Subcutaneous adipose tissue (tissue), 4 donors: ENCODE results near the gene CFAP100. TPM values are rescaled to one million over a fixed set of nuclear protein-coding genes. Genes with fewer than 3 reads are reported as not detected.

ENCODE experiments used
- total RNA-seq, 4 donors: library from RNA; depleted of rRNA; stranded (reverse); fragments of >200 nt; gene quantifications; one replicate each; pipeline ENCODE4 v1.1.0, GENCODE V29; 2016
- TF ChIP-seq, protein P1 (sequence below): fragments of 450-650 bp; IDR thresholded peaks from one replicate; pipeline ENCODE4 v1.5.1; 2016; ENCODE audit warnings: low read depth, mild to moderate bottlenecking, control low read depth, antibody characterized with exemption, moderate library complexity

CFAP100 gene
- total RNA-seq, 4 donors from 2014 or later = not detected

GRCh38 chr3:126353694-126354321, 40.9 kb upstream of the CFAP100 start:
- TF ChIP-seq, protein P1, sequence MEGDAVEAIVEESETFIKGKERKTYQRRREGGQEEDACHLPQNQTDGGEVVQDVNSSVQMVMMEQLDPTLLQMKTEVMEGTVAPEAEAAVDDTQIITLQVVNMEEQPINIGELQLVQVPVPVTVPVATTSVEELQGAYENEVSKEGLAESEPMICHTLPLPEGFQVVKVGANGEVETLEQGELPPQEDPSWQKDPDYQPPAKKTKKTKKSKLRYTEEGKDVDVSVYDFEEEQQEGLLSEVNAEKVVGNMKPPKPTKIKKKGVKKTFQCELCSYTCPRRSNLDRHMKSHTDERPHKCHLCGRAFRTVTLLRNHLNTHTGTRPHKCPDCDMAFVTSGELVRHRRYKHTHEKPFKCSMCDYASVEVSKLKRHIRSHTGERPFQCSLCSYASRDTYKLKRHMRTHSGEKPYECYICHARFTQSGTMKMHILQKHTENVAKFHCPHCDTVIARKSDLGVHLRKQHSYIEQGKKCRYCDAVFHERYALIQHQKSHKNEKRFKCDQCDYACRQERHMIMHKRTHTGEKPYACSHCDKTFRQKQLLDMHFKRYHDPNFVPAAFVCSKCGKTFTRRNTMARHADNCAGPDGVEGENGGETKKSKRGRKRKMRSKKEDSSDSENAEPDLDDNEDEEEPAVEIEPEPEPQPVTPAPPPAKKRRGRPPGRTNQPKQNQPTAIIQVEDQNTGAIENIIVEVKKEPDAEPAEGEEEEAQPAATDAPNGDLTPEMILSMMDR = no peak

GRCh38 chr3:126354776-126355175, 39.9 kb upstream of the CFAP100 start:
- TF ChIP-seq, protein P1 = no peak

DNA sequence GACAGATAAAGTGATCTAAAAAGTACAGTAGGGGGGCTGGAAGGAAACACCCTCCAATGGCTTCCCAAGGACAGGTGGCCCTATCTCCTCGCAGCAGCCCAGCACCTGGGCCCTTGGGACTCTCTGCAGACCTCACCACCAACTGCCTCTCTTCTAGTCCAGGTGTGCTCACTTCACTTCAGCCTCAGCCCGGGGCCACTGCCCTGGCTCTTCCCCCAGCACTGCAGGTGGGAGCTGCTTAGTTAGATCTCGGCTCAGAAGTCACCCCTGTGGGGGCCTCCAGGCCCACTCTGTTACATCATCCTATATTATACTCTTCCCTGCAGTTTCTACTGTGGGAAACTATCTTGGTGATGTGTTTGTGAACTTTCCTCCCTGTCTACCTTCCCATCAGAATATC, 39.5 kb upstream of the CFAP100 start:
- TF ChIP-seq, protein P1 = no peak

- TF ChIP-seq, protein P1 = no peak
Measured at GRCh38 chr3:126355777-126356372, 38.8 kb upstream of the CFAP100 start.

DNA sequence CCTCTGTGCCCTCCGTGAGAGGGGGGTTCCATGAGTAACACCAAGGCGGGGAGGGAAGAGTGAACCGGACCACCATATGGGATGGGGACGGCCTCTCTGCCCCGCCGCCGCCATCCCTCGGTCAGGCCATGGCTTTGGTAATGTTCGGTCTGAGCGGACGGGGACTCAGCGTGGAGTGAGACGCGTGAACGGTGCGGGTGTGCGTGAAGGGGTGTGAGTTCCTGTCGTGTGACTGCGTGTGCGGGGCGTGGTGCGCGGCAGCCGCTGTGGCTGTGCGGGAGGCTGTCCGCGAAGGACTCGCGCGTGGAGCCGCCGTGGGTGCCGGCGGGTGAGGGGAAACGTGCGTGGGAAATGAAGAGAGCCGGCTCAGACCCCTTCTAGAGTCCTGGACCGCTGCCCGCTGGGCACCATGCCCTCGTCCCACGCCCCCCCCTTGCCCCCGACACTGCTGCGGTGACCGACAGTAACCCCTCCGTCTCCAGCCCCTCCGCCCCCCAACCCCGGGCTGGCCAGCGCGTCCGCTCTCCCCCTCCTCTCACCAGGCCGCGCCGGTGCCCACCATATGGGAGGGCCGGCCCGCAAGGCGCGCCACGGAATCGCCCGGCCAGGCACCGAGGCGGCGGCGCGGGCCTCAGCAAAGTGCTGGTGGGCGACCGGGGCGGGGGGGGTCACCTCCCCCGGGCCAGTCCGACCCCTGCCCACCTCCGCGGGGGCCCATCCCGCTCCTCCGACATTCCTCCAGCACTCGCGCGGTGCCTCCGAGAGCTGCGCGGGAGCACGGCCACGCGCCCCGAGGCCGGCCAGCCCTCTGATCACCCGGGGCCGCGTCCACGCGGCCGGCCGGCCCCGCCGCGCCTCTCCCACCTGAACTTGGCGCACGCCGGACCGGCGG, 38.1 kb upstream of the CFAP100 start:
- TF ChIP-seq, protein P1 = no peak

DNA sequence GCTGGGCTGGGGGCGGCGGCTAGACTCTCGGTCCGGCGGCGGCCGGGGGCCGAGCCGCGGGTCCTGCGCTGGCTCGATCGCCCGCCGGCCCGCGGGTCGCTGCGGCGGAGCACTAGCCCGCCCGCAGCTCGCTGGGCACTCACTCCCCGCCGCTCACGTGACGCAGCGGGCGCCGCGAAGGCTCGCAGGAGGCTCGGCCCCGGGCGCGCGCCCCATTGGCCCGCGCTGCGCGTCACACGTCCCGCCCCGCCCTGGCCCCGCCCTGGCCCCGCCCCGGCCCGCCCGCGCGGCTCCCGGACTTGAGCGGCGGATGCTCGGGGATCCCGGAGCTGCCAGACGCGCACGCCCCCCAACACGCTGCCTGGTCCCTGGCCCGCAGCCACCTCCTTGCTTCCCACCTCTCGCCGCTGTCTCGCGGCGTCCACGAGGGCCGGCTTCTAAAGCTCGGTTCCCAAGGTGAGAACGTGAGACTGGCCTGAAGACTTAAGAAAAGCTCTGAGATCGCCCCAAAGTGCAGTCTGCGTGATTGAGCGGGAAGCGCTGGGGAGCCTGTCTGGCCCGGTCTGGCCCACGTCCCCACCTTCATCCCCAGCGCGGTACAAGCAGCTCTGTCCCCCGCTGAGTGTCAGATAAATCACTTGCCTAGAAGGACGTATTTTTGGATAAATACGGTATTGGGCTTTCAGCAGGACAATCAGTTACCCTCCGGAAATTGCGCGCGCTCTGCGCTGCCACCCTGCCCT, 37.2 kb upstream of the CFAP100 start, which contains the start of gene KLF15:
TSS of gene KLF15 (minus strand) at position 114 of the 743 bp plus-strand sequence. CDS start 4,486 bp downstream, outside the sequence.
- TF ChIP-seq, protein P1 = no peak
